COLO829 (cell line): ENCODE measurements around the gene MUS81.
"Not testable (repeated sequence)": the region's sequence is repeated elsewhere in the genome, so short reads cannot be mapped to it uniquely, and the experiment has no call there.

Experiments used
- DNase-seq: peaks from one replicate; pipeline ENCODE4 v3.0.0; 2012; ENCODE audit warnings: low spot score

MUS81 gene

GRCh38 chr11:65873318-65874156, 13.3 kb downstream of the MUS81 start:
- peak; percentile 92 for DNase-seq

- DNase-seq = no peak
Observed at GRCh38 chr11:65879617-65880016, 19.4 kb downstream of the MUS81 start, which contains the start of gene CTSW. TSS of gene CTSW (plus strand) at chr11:65879837. CDS start at chr11:65879855, 18 bp downstream.

GRCh38 chr11:65880027-65880426, 19.8 kb downstream of the MUS81 start:
- no peak for DNase-seq

GRCh38 chr11:65880844-65881421, 20.7 kb downstream of the MUS81 start:
- DNase-seq = no peak

- DNase-seq = no peak
Observed at GRCh38 chr11:65882120-65883057, 22.2 kb downstream of the MUS81 start.

GRCh38 chr11:65883058-65883761, 23.0 kb downstream of the MUS81 start:
- no peak for DNase-seq

GRCh38 chr11:65883786-65884715, 23.8 kb downstream of the MUS81 start:
- DNase-seq = no peak

GRCh38 chr11:65884716-65885092, 24.5 kb downstream of the MUS81 start:
- DNase-seq = peak; percentile 84

- DNase-seq = no peak
Observed at GRCh38 chr11:65885231-65885630, 25.0 kb downstream of the MUS81 start.

- DNase-seq = no peak
Observed at GRCh38 chr11:65885808-65886536, 25.7 kb downstream of the MUS81 start.

- DNase-seq = no peak
Observed at GRCh38 chr11:65886826-65887722, 26.8 kb downstream of the MUS81 start.

- DNase-seq = no peak
Observed at GRCh38 chr11:65887723-65888162, 27.5 kb downstream of the MUS81 start.

- DNase-seq = peak; percentile 97
Observed at GRCh38 chr11:65888163-65888814, 28.1 kb downstream of the MUS81 start, which contains the start of gene FIBP. TSS of gene FIBP (minus strand) at chr11:65888471. CDS start at chr11:65888418, 53 bp downstream.

- DNase-seq = peak; percentile 97
Observed at GRCh38 chr11:65890324-65891218, 30.3 kb downstream of the MUS81 start, which contains the start of gene CCDC85B. TSS of gene CCDC85B (plus strand) at chr11:65890673. CDS start at chr11:65890784, 111 bp downstream.

- DNase-seq = no peak
Observed at GRCh38 chr11:65891219-65892136, 31.2 kb downstream of the MUS81 start.

- not testable (repeated sequence) for DNase-seq
Observed at GRCh38 chr11:65892137-65892540, 31.9 kb downstream of the MUS81 start.
